Measurements from ENCODE around the gene PLEKHO1.
"Not testable (repeated sequence)": the region's sequence is repeated elsewhere in the genome, so short reads cannot be mapped to it uniquely, and the experiment has no call there.

The PLEKHO1 gene

GRCh38 chr1:150132372-150132771, 17.3 kb upstream of the PLEKHO1 start:
- no peak for DNase-seq (ENCODE audit: low read depth)
- TF ChIP-seq CTCF (IDR thresholded peaks at IDR 0.05; ENCODE audit: low read depth, low read length, missing control alignments): no peak
- H3K4me3 ChIP-seq (ENCODE audit: low read depth, low read length): no peak overlapping the region
- in situ Hi-C loops (cut with HindIII; ENCODE audit: low sequenced_read_pairs): no loop called here

GRCh38 chr1:150134537-150134936, 15.2 kb upstream of the PLEKHO1 start:
- in situ Hi-C loops (cut with HindIII; ENCODE audit: low sequenced_read_pairs): no loop called here
- TF ChIP-seq CTCF (IDR thresholded peaks at IDR 0.05; ENCODE audit: low read depth, low read length, missing control alignments): no peak
- no peak overlapping the region for H3K4me3 ChIP-seq (ENCODE audit: low read depth, low read length)
- DNase-seq (ENCODE audit: low read depth): no peak

- in situ Hi-C loops (cut with HindIII; ENCODE audit: low sequenced_read_pairs); H3K4me3 ChIP-seq (ENCODE audit: low read depth, low read length); DNase-seq (ENCODE audit: low read depth): not testable (repeated sequence)
Measured at GRCh38 chr1:150135400-150135799, 14.3 kb upstream of the PLEKHO1 start.

- DNase-seq (ENCODE audit: low read depth): no peak
- H3K4me3 ChIP-seq (ENCODE audit: low read depth, low read length): no peak overlapping the region
- TF ChIP-seq CTCF (IDR thresholded peaks at IDR 0.05; ENCODE audit: low read depth, low read length, missing control alignments): no peak
- in situ Hi-C loops (cut with HindIII; ENCODE audit: low sequenced_read_pairs): no loop called here
Measured at GRCh38 chr1:150138044-150138443, 11.7 kb upstream of the PLEKHO1 start.

GRCh38 chr1:150141452-150141851, 8.3 kb upstream of the PLEKHO1 start:
- no peak for DNase-seq (ENCODE audit: low read depth)
- no peak overlapping the region for H3K4me3 ChIP-seq (ENCODE audit: low read depth, low read length)
- in situ Hi-C loops (cut with HindIII; ENCODE audit: low sequenced_read_pairs): no loop called here
- no peak for TF ChIP-seq CTCF (IDR thresholded peaks at IDR 0.05; ENCODE audit: low read depth, low read length, missing control alignments)

GRCh38 chr1:150142083-150142482, 7.6 kb upstream of the PLEKHO1 start:
- no peak overlapping the region for H3K4me3 ChIP-seq (ENCODE audit: low read depth, low read length)
- in situ Hi-C loops (cut with HindIII; ENCODE audit: low sequenced_read_pairs): no loop called here
- TF ChIP-seq CTCF (IDR thresholded peaks at IDR 0.05; ENCODE audit: low read depth, low read length, missing control alignments): no peak
- no peak for DNase-seq (ENCODE audit: low read depth)

GRCh38 chr1:150144606-150145005, 5.1 kb upstream of the PLEKHO1 start:
- no peak for DNase-seq (ENCODE audit: low read depth)
- no peak for TF ChIP-seq CTCF (IDR thresholded peaks at IDR 0.05; ENCODE audit: low read depth, low read length, missing control alignments)
- no peak overlapping the region for H3K4me3 ChIP-seq (ENCODE audit: low read depth, low read length)
- in situ Hi-C loops (cut with HindIII; ENCODE audit: low sequenced_read_pairs): no loop called here

GRCh38 chr1:150146016-150146415, 3.7 kb upstream of the PLEKHO1 start:
- DNase-seq (ENCODE audit: low read depth); in situ Hi-C loops (cut with HindIII; ENCODE audit: low sequenced_read_pairs); H3K4me3 ChIP-seq (ENCODE audit: low read depth, low read length): not testable (repeated sequence)

Measured in astrocyte of the cerebellum (primary cell).